Measurements from ENCODE around the gene STAC3. TPM values are rescaled to one million over a fixed set of nuclear protein-coding genes. Genes with fewer than 3 reads are reported as not detected.

Gene STAC3
- total and polyA plus RNA-seq, 2 experiments from 2014 or later: 0.48 to 3.0 TPM

DNA sequence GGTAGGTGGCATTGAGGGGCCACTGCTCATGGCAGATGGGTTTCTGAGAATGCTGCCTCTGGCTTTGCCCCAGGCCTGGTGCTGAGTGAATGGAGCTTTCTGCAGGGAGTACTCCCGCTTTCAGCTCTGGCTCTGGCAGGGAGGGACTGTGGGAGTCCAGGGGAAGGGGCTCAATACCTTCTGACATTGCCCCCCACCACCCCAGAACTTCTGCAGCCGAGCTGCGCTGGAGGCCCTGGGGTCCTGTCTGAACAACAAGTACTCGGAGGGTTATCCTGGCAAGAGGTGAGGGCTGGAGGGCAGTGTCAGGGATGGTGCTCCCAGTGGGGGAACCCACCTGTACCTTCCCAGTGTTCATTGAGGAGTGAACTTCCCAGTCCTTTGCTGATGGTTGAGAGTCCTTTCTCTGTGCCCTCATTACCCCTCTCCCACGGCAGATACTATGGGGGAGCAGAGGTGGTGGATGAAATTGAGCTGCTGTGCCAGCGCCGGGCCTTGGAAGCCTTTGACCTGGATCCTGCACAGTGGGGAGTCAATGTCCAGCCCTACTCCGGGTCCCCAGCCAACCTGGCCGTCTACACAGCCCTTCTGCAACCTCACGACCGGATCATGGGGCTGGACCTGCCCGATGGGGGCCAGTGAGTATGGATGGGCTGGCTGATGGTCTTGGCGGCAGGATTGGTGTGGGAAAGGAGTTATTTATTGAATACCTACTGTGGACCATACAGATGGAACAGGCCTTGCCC, 19.5 kb downstream of the STAC3 start:
- no peak for ATAC-seq
- peaks cover 58% of the 10 kb centered on the region for H3K27me3 Mint-ChIP-seq (ENCODE audit: insufficient read depth, low read depth, poor library complexity)
- Histone ChIP-seq H3K4me2 (peak overlapping the region; percentile 100), H3K9me2 (ENCODE audit: insufficient read depth) (no peaks in the 10 kb centered on the region), H3K27ac (ENCODE audit: low read depth) (no peak overlapping the region), H3K36me3 (ENCODE audit: insufficient read depth) (peaks cover 26% of the 10 kb centered on the region), H2AFZ (no peak overlapping the region), H3K27me3 (ENCODE audit: insufficient read depth) (peaks cover 55% of the 10 kb centered on the region), H3K4me3 (peak overlapping the region; percentile 95), H3K4me1 (ENCODE audit: insufficient read depth) (peaks cover 50% of the 10 kb centered on the region), H3K79me2 (replicated peaks; ENCODE audit: insufficient read depth) (peaks cover 25% of the 10 kb centered on the region), H4K20me1 (replicated peaks; ENCODE audit: insufficient read depth) (peaks cover 34% of the 10 kb centered on the region), H3F3A (replicated peaks; ENCODE audit: low read depth) (peaks cover 56% of the 10 kb centered on the region)
- H3K9me3 Mint-ChIP-seq: no peaks in the 10 kb centered on the region; the same call in 1 of the 3 replicates
- DNase-seq (ENCODE audit: low spot score): no peak
- H3K27ac Mint-ChIP-seq: peak overlapping the region; percentile 86; the same call in 1 of the 2 replicates
- TF ChIP-seq POLR2AphosphoS5 (IDR thresholded peaks at IDR 0.05; ENCODE audit: low read depth) (no peak), CREB1 (CRISPR knock-in tag; IDR thresholded peaks at IDR 0.05; ENCODE audit: low read depth) (no peak), CTCF (conservative IDR thresholded peaks at IDR 0.05; ENCODE audit: low read depth in 2 of 2) (no peak), JUNB (IDR thresholded peaks at IDR 0.05; ENCODE audit: unreplicated experiment) (no peak), ZNF331 (CRISPR knock-in tag; IDR thresholded peaks at IDR 0.05; ENCODE audit: low read depth) (no peak), STAT1 (IDR thresholded peaks at IDR 0.05; ENCODE audit: unreplicated experiment) (no peak), NANOG (IDR thresholded peaks at IDR 0.05; ENCODE audit: borderline replicate concordance) (no peak), EZH2 (IDR thresholded peaks at IDR 0.05; ENCODE audit: low read depth, unreplicated experiment) (no peak), EZH2phosphoT487 (IDR thresholded peaks at IDR 0.05; ENCODE audit: unreplicated experiment) (no peak), ZNF114 (CRISPR knock-in tag; IDR thresholded peaks at IDR 0.05) (no peak)
- TF ChIP-seq, protein P1, sequence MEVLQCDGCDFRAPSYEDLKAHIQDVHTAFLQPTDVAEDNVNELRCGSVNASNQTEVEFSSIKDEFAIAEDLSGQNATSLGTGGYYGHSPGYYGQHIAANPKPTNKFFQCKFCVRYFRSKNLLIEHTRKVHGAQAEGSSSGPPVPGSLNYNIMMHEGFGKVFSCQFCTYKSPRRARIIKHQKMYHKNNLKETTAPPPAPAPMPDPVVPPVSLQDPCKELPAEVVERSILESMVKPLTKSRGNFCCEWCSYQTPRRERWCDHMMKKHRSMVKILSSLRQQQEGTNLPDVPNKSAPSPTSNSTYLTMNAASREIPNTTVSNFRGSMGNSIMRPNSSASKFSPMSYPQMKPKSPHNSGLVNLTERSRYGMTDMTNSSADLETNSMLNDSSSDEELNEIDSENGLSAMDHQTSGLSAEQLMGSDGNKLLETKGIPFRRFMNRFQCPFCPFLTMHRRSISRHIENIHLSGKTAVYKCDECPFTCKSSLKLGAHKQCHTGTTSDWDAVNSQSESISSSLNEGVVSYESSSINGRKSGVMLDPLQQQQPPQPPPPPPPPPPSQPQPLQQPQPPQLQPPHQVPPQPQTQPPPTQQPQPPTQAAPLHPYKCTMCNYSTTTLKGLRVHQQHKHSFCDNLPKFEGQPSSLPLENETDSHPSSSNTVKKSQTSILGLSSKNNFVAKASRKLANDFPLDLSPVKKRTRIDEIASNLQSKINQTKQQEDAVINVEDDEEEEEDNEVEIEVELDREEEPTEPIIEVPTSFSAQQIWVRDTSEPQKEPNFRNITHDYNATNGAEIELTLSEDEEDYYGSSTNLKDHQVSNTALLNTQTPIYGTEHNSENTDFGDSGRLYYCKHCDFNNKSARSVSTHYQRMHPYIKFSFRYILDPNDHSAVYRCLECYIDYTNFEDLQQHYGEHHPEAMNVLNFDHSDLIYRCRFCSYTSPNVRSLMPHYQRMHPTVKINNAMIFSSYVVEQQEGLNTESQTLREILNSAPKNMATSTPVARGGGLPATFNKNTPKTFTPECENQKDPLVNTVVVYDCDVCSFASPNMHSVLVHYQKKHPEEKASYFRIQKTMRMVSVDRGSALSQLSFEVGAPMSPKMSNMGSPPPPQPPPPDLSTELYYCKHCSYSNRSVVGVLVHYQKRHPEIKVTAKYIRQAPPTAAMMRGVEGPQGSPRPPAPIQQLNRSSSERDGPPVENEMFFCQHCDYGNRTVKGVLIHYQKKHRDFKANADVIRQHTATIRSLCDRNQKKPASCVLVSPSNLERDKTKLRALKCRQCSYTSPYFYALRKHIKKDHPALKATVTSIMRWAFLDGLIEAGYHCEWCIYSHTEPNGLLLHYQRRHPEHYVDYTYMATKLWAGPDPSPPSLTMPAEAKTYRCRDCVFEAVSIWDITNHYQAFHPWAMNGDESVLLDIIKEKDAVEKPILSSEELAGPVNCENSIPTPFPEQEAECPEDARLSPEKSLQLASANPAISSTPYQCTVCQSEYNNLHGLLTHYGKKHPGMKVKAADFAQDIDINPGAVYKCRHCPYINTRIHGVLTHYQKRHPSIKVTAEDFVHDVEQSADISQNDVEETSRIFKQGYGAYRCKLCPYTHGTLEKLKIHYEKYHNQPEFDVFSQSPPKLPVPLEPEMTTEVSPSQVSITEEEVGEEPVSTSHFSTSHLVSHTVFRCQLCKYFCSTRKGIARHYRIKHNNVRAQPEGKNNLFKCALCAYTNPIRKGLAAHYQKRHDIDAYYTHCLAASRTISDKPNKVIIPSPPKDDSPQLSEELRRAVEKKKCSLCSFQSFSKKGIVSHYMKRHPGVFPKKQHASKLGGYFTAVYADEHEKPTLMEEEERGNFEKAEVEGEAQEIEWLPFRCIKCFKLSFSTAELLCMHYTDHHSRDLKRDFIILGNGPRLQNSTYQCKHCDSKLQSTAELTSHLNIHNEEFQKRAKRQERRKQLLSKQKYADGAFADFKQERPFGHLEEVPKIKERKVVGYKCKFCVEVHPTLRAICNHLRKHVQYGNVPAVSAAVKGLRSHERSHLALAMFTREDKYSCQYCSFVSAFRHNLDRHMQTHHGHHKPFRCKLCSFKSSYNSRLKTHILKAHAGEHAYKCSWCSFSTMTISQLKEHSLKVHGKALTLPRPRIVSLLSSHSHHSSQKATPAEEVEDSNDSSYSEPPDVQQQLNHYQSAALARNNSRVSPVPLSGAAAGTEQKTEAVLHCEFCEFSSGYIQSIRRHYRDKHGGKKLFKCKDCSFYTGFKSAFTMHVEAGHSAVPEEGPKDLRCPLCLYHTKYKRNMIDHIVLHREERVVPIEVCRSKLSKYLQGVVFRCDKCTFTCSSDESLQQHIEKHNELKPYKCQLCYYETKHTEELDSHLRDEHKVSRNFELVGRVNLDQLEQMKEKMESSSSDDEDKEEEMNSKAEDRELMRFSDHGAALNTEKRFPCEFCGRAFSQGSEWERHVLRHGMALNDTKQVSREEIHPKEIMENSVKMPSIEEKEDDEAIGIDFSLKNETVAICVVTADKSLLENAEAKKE (CRISPR knock-in tag; IDR thresholded peaks at IDR 0.05): no peak
- TF ChIP-seq, protein P2, sequence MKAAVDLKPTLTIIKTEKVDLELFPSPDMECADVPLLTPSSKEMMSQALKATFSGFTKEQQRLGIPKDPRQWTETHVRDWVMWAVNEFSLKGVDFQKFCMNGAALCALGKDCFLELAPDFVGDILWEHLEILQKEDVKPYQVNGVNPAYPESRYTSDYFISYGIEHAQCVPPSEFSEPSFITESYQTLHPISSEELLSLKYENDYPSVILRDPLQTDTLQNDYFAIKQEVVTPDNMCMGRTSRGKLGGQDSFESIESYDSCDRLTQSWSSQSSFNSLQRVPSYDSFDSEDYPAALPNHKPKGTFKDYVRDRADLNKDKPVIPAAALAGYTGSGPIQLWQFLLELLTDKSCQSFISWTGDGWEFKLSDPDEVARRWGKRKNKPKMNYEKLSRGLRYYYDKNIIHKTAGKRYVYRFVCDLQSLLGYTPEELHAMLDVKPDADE (IDR thresholded peaks at IDR 0.05): no peak
- TF ChIP-seq, protein P3, sequence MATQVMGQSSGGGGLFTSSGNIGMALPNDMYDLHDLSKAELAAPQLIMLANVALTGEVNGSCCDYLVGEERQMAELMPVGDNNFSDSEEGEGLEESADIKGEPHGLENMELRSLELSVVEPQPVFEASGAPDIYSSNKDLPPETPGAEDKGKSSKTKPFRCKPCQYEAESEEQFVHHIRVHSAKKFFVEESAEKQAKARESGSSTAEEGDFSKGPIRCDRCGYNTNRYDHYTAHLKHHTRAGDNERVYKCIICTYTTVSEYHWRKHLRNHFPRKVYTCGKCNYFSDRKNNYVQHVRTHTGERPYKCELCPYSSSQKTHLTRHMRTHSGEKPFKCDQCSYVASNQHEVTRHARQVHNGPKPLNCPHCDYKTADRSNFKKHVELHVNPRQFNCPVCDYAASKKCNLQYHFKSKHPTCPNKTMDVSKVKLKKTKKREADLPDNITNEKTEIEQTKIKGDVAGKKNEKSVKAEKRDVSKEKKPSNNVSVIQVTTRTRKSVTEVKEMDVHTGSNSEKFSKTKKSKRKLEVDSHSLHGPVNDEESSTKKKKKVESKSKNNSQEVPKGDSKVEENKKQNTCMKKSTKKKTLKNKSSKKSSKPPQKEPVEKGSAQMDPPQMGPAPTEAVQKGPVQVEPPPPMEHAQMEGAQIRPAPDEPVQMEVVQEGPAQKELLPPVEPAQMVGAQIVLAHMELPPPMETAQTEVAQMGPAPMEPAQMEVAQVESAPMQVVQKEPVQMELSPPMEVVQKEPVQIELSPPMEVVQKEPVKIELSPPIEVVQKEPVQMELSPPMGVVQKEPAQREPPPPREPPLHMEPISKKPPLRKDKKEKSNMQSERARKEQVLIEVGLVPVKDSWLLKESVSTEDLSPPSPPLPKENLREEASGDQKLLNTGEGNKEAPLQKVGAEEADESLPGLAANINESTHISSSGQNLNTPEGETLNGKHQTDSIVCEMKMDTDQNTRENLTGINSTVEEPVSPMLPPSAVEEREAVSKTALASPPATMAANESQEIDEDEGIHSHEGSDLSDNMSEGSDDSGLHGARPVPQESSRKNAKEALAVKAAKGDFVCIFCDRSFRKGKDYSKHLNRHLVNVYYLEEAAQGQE (IDR thresholded peaks at IDR 0.05; ENCODE audit: unreplicated experiment): no peak
- peak overlapping the region; percentile 97 for H3K4me3 Mint-ChIP-seq
- peaks cover 69% of the 10 kb centered on the region for H3K4me1 Mint-ChIP-seq
- peaks cover 60% of the 10 kb centered on the region for H3K36me3 Mint-ChIP-seq (ENCODE audit: low read depth)

Data from GM23338 (cell line).